GM21576 (cell line): ENCODE results near the gene ESRP2.

ENCODE experiments used
- ATAC-seq: cut with Tn5 transposase; IDR thresholded peaks from one replicate; pipeline ENCODE4 v1.9.1; 2021; ENCODE audit warnings: mild to moderate bottlenecking, moderate library complexity; ENCODE audit not compliant: unreplicated experiment

ESRP2 gene

DNA sequence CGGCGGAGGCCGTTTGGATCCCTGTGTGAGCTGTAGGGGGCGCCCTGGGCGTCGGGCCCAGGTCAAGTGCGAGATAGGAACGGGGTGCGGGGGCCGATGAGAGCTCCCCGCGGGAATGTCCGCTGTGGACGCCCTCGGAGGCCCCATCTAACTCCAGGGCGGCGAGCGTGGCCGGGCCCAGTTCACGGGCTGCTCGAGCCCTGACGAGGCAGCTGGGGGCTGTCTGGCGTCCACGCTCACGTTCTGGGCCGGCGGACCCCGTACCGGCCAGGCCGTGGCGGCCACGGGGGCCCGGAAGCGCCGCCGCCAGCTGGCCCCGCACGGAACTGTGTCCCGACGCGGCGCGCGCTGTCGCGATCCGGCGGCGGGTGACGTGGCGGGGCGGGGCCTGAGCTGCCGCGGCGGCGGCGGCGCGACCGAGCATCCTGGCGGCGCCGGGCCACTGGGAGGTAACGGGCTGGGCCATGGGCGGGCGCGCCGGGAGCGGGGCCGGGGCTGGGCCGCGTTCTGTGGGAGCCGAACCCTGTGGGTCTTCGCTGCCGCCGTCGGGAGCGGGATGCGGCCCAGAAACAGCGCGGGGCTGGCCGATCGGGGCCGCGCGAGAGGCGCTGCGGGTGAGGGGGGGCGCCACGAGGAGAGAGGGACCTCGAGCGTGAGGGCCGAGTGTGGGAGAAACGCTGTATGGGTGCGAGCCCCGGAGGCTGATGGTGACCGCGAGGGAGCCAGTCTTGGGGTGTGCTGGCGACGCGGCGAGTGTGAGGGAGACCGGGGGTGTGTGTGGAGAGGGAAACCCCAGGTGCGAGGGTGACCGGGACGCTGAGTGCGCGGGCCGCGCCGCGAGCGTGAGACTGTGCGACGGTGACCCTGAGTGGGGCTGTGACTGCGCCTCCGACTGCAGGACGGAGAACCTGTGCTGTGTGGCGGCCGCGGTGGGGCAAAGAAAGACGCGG is 28.5 kb upstream of the ESRP2 start, which contains the start of gene SLC7A6:
Gene SLC7A6 (plus strand): TSS at position 399 of the 950 bp plus-strand sequence. CDS start 10,201 bp downstream, outside the sequence.
- ATAC-seq, result peak; percentile 53

- no peak for ATAC-seq
Observed at GRCh38 chr16:68263559-68264127, 27.7 kb upstream of the ESRP2 start.

DNA sequence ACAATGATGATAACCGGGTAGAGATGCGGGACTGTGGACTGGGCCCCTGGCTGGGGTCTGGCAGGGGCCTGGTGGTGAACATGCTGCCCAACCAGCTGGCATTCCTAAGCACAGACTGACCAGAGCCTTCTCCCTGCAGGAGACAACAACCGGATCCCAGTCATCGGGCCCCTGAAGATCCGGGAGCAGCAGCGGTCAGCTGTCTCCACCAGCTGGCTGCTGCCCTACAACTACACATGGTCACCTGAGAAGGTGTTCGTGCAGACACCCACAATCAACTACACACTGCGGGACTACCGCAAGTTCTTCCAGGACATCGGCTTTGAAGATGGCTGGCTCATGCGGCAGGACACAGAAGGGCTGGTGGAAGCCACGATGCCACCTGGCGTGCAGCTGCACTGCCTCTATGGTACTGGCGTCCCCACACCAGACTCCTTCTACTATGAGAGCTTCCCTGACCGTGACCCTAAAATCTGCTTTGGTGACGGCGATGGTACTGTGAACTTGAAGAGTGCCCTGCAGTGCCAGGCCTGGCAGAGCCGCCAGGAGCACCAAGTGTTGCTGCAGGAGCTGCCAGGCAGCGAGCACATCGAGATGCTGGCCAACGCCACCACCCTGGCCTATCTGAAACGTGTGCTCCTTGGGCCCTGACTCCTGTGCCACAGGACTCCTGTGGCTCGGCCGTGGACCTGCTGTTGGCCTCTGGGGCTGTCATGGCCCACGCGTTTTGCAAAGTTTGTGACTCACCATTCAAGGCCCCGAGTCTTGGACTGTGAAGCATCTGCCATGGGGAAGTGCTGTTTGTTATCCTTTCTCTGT is 23.3 kb upstream of the ESRP2 start:
- ATAC-seq, result no peak

- no peak for ATAC-seq
Observed at GRCh38 chr16:68257906-68258800, 22.2 kb upstream of the ESRP2 start.

- peak; percentile 45 for ATAC-seq
Observed at GRCh38 chr16:68257251-68257905, 21.5 kb upstream of the ESRP2 start.

DNA sequence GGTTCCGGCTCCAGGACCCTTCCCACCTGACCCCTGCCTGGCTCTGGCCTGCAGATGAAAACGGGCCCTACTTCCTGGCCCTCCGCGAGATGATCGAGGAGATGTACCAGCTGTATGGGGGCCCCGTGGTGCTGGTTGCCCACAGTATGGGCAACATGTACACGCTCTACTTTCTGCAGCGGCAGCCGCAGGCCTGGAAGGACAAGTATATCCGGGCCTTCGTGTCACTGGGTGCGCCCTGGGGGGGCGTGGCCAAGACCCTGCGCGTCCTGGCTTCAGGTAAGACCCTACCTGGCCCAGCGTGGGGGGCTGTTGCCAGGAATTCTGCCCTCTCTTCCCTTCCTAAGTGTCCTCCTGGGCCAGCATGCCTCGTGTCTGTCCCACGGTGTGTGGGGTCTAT is 19.8 kb upstream of the ESRP2 start:
- ATAC-seq, result no peak

- ATAC-seq, result no peak
Observed at GRCh38 chr16:68253721-68254120, 17.8 kb upstream of the ESRP2 start.

DNA sequence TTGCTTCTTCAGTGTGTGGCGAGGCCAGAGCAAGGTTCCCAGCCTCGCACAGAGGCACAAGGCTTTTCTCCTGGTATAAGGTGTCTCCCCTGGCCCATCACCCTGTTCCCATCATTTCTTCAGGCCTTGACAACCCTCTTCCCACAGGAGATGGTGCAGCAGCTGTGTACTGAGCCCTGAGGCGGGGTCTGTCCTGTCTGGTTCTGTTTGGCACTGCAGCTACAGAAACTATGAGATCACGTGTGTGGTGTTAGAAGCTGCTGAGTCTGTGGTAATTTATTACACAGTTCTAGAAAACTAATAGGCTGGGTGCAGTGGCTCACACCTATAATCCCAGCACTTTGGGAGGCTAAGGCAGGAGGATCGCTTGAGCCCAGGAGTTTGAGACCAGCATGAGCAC is 16.5 kb upstream of the ESRP2 start:
- no peak for ATAC-seq

GRCh38 chr16:68251832-68252231 is 15.9 kb upstream of the ESRP2 start:
- no peak for ATAC-seq

DNA sequence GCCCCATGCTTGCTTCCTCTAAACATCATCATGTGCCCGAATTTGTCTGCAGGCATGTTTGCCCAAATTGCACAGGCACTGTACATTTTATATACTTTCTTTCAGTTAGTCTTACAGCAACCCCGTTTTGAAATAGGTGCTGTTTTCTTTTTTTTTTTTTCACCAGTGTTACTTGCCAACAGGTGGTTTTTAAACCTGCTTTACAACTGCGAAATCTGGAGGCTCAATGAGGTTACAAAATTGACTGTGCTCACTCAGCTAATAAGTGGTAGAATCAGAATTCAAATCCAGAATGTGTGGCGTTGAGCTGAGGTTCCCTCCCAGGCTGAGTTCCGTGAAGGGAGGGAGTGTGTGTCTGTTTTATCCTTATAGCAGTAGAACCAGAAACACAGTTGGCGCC is 15.0 kb upstream of the ESRP2 start:
- ATAC-seq, result no peak

- no peak for ATAC-seq
Observed at GRCh38 chr16:68249371-68249770, 13.4 kb upstream of the ESRP2 start.

DNA sequence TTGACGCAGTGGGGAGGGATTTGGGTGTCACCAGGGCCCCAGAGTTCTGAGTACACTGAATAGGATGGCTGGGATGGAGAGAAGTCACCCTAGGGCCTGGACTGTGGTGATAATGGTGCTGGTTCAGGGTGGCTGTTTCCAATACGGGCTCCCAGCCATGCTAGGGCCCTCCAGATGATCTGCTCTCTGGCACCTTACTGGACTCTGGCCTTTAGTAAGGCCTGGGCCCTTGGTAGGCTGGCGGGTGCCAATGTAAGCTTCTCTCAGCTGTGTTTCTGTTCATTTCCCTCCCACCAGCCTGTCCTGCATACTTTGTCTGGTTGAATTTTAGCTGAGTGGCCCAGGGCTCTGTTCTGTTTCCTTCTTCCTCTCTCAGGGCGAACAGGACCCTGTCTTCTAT is 12.0 kb upstream of the ESRP2 start:
- ATAC-seq, result no peak

- ATAC-seq, result no peak
Observed at GRCh38 chr16:68247400-68247799, 11.5 kb upstream of the ESRP2 start.

DNA sequence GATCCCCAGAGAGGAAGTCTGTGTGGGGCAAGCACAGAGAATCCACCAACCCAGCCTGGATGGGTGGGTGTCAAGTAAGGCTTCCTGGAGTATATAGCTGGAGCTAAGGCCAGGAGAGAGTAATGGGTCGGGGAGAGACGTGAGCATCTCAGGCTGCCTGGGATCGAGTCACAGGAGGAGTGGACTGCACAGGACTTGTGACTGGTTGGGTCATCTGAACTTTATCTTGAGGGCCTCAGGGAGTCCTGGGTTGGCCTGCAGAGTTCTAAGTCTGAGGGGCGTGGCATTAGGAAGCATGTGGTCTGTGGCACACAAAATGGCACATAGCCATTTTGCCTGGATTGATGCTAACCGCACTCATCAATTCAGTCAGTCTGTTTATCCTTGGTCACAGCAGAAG is 10.7 kb upstream of the ESRP2 start:
- ATAC-seq, result no peak

- ATAC-seq, result no peak
Observed at GRCh38 chr16:68246121-68246520, 10.2 kb upstream of the ESRP2 start.

DNA sequence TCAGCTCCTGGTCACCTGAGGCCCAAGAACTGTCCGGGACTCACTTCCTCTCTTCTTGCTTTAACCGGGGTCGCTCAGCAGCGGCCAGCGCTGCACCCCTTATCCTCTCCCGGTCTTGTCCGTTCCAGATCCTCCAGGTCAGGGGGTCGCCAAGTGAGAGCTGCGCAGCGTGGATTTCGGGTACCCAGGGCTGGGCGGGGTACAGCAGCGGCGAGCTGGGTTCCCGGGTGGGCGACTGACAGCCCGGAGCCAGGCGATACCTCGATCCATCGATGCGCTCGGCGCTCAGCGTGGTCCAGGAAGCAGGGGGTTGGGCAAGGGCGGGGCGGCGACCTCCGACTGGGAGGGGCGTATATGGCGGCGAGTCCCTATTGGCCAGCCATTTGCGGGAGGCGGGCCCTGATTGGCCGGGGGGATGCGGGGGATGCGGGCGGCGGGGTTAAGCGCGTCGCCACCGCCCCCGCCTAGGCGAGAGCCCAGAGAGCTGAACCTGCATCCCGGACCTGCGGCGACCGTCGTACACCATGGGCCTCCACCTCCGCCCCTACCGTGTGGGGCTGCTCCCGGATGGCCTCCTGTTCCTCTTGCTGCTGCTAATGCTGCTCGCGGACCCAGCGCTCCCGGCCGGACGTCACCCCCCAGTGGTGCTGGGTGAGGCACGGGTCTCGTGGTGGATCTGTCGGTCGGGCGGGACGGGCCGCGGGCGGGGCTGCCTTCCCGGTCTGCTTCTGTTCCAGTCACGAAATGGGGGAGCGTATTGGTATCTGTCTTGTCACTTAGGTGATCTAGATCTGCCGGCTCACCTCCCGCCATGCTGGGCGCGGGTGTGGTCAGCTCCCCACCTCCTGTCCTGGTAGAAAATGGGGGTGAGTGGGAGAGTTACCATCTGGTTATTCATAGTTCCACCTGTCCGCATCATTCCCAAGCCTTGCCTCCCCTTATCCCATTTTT is 9.3 kb upstream of the ESRP2 start, which contains the start of gene PLA2G15:
Gene PLA2G15 (plus strand): TSS at position 471 of the 951 bp plus-strand sequence. CDS start 54 bp downstream, at position 525.
- peak; percentile 74 for ATAC-seq

GRCh38 chr16:68244481-68244902 is 8.6 kb upstream of the ESRP2 start:
- ATAC-seq, result no peak
